Body of pancreas (tissue), 4 donors: ENCODE results near the gene ABCC1. TPM values are rescaled to one million over a fixed set of nuclear protein-coding genes. Genes with fewer than 3 reads are reported as not detected.

Experiments
- ATAC-seq: fragments of 150-250 bp; one replicate; pipeline ENCODE4 v1.9.1; 2016
- DNase-seq, 4 donors: peaks; one replicate each; pipeline ENCODE4 v3.0.0-alpha.2; 2019
- H3K27ac ChIP-seq, 4 donors: fragments of 200-600 bp; sonication (generic); 1 replicate in 3 of 4; 2 replicates in 1 of 4; pipeline versions ENCODE4 v1.5.1 to v1.6.1; 2016 to 2019; ENCODE audit warnings: mild to moderate bottlenecking in 1 of 4, mixed read lengths in 1 of 4, moderate library complexity in 1 of 4
- H3K27me3 ChIP-seq, 2 donors: fragments of 200-600 bp; sonication (generic); one replicate each; pipeline ENCODE4 v1.6.0; 2016; ENCODE audit warnings: mild to moderate bottlenecking in 1 of 2
- H3K36me3 ChIP-seq, 2 donors: fragments of 200-600 bp; sonication (generic); replicated peaks in 1 of 2; 2 replicates each; pipeline ENCODE4 v1.5.1; 2016; ENCODE audit warnings: low read depth in 2 of 2; ENCODE audit not compliant: insufficient read depth in 1 of 2
- H3K4me1 ChIP-seq: fragments of 200-600 bp; sonication (generic); one replicate; pipeline ENCODE4 v1.6.0; 2016
- H3K4me3 ChIP-seq, 2 donors: fragments of 200-600 bp; sonication (generic); 1 replicate in 1 of 2; 2 replicates in 1 of 2; pipeline ENCODE4 v1.5.1; 2016 to 2019
- H3K9me3 ChIP-seq, 3 donors: fragments of 200-600 bp; sonication (generic); 1 replicate in 2 of 3; 2 replicates in 1 of 3; pipeline ENCODE4 v1.5.1; 2016
- POLR2A ChIP-seq, 3 donors: fragments of 450-650 bp; IDR thresholded peaks; one replicate each; pipeline ENCODE4 v1.6.1; 2016; ENCODE audit warnings: antibody characterized with exemption in 3 of 3, mild to moderate bottlenecking in 2 of 3
- WGBS, 2 donors: methylation state at CpG; one replicate each; pipeline ENCODE4 v1.1.5; 2017; 5-methylcytosine and 5-hydroxymethylcytosine counted together
- intact Hi-C: fragments of 100-400 bp; cut with DNase I; formaldehyde crosslinking; loops from one replicate; pipeline ENCODE4 v1.15.1; 2023
- total RNA-seq, 2 donors: library from RNA; depleted of rRNA; stranded (reverse); fragments of >200 nt; gene quantifications; one replicate each; pipeline ENCODE4 v1.1.0, GENCODE V29; 2016
- TF ChIP-seq, protein P1 (sequence below), 7 experiments: fragments of 450-650 bp in 4 of 7; fragments of 200-600 bp in 3 of 7; sonication (generic) in 3 of 7; IDR thresholded peaks; one replicate each; pipeline ENCODE4 v1.5.1; 2016 to 2019; ENCODE audit warnings: antibody characterized with exemption in 7 of 7

The ABCC1 gene
- total RNA-seq, 2 donors from 2014 or later: 12.7 to 23.1 TPM

DNA sequence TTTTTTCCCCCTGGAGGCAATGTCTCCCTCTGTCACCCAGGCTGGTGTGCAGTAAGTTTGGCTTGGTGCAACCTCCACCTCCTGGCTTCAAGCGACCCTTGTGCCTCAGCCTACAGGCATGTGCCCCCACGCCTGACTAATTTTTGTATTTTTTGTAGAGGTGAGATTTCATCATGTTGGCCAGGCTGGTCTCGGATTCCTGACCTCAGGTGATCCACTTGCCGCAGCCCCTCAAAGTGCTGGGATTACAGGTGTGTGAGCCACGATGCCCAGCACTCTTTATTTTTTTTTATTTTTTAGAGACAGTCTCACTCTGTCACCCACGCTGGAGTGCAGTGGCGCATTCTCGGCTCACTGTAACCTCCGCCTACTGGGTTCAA, 160.7 kb downstream of the ABCC1 start:
- ATAC-seq (no peak), DNase-seq (no peak)
- 94 to 97% methylated on average over 9 of the region's 9 CpGs for WGBS, 2 donors
- no peak for TF ChIP-seq POLR2A (IDR thresholded peaks at IDR 0.05)
- TF ChIP-seq, protein P1, sequence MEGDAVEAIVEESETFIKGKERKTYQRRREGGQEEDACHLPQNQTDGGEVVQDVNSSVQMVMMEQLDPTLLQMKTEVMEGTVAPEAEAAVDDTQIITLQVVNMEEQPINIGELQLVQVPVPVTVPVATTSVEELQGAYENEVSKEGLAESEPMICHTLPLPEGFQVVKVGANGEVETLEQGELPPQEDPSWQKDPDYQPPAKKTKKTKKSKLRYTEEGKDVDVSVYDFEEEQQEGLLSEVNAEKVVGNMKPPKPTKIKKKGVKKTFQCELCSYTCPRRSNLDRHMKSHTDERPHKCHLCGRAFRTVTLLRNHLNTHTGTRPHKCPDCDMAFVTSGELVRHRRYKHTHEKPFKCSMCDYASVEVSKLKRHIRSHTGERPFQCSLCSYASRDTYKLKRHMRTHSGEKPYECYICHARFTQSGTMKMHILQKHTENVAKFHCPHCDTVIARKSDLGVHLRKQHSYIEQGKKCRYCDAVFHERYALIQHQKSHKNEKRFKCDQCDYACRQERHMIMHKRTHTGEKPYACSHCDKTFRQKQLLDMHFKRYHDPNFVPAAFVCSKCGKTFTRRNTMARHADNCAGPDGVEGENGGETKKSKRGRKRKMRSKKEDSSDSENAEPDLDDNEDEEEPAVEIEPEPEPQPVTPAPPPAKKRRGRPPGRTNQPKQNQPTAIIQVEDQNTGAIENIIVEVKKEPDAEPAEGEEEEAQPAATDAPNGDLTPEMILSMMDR (IDR thresholded peaks at IDR 0.05): no peak
- Histone ChIP-seq H3K27me3 (no peaks in the 10 kb centered on the region), H3K36me3 (peaks cover 0 to 9% of the 10 kb centered on the region in 2 donors), H3K27ac (peak overlapping the region in 3 of 4 donors; percentile 41 to 77 (median 55)), H3K9me3 (no peaks in the 10 kb centered on the region), H3K4me3 (no peak overlapping the region), H3K4me1 (peaks cover 16% of the 10 kb centered on the region)
- intact Hi-C loops: no loop called here

DNA sequence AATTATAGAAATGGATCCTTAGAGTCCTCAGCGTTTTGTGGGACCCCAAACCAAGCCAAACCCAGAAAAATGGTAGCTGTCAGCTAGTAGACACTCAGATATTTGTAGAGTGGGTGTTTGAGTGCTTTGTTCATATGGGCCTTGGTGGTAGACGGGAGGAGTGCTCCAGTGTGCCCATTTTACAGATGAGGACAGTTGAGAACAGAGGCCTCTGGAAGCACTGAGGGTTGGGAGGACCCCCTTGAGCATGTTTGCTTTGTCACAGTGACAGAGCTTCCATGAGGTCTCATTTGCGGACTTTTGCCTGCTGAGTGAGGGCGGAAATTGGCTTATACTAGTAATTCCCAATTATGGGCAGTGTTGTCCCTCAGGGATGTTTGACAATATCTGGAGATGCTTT, 162.2 kb downstream of the ABCC1 start:
- H3K9me3 ChIP-seq: no peaks in the 10 kb centered on the region
- peaks cover 0 to 8% of the 10 kb centered on the region in 2 donors for H3K36me3 ChIP-seq
- no peak for ATAC-seq
- WGBS, 2 donors: 87 to 89% methylated on average over 3 to 4 of the region's 4 CpGs
- intact Hi-C loops: no loop called here
- no peak for DNase-seq
- no peak overlapping the region for H3K4me3 ChIP-seq
- peaks cover 16% of the 10 kb centered on the region for H3K4me1 ChIP-seq
- TF ChIP-seq, protein P1 (IDR thresholded peaks at IDR 0.05): no peak
- TF ChIP-seq POLR2A (IDR thresholded peaks at IDR 0.05): no peak
- H3K27ac ChIP-seq: no peak overlapping the region
- no peaks in the 10 kb centered on the region for H3K27me3 ChIP-seq

DNA sequence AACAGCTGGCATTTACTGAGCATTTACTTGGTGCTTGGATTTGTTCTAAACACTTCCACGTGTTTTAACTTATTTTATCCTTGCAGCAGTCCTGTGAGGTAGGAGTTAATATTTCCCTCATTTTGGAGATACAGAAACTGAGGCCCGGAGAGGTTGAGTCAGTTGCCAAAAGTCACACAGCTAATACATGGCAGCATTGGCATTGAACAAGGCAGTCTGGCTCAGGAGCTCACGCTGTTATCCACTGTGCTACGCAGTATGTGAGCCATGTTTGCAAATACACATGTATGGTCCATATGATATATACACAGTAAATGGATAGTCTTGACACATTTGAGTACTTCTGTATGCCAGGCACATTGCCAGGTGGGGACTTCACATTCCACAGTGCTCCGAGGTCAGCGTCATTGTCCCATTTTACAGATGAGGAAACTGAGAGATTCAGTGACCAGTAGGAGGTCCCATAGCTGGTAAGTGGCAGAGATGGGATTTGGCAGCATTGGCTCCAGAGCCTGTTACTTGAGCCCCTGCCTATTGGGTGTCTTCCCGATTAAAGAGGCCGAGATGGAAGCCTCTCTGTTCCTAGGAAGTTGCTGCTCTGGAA, 163.1 kb downstream of the ABCC1 start:
- no peak overlapping the region for H3K27ac ChIP-seq
- DNase-seq (no peak), ATAC-seq (no peak)
- intact Hi-C loops: no loop called here
- no peak for TF ChIP-seq POLR2A (IDR thresholded peaks at IDR 0.05)
- TF ChIP-seq, protein P1 (IDR thresholded peaks at IDR 0.05): no peak
- peaks cover 0 to 8% of the 10 kb centered on the region in 2 donors for H3K36me3 ChIP-seq
- H3K4me1 ChIP-seq: peaks cover 16% of the 10 kb centered on the region
- no peak overlapping the region for H3K4me3 ChIP-seq
- no peaks in the 10 kb centered on the region for H3K27me3 ChIP-seq
- no peaks in the 10 kb centered on the region for H3K9me3 ChIP-seq
- 81 to 85% methylated on average over 8 of the region's 8 CpGs for WGBS, 2 donors

DNA sequence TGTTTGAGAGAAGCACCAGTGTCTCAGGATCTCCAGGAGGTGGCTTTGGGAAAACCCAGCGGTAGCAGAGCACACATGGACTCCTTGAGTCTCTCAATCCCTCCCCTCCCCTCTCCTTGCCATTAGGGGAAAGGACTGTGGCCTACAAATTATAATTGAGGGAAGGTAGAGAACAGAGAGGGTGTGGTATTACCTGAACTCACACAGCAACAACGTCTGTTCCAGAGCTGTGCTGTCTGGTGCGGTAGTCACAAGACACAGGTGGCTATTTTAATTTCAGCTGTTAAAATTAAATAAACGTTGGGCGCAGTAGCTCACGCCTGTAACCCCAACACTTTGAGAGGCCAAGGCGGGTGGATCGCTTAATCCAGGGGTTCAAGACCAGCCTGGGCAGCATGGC, 163.7 kb downstream of the ABCC1 start:
- intact Hi-C loops: no loop called here

More for the DNA sequence above, 163.7 kb downstream of the ABCC1 start:
- ATAC-seq (no peak), DNase-seq (no peak)
- 92 to 96% methylated on average over 8 of the region's 8 CpGs for WGBS, 2 donors
- no peak overlapping the region for H3K27ac ChIP-seq
- no peak for TF ChIP-seq POLR2A (IDR thresholded peaks at IDR 0.05)
- TF ChIP-seq, protein P1 (IDR thresholded peaks at IDR 0.05): no peak
- no peak overlapping the region for H3K4me3 ChIP-seq
- peaks cover 16% of the 10 kb centered on the region for H3K4me1 ChIP-seq
- H3K36me3 ChIP-seq: peaks cover 0 to 8% of the 10 kb centered on the region in 2 donors
- H3K9me3 ChIP-seq: no peaks in the 10 kb centered on the region
- H3K27me3 ChIP-seq: no peaks in the 10 kb centered on the region
